ENCODE measurements around the gene KIAA0040. TPM values are rescaled to one million over a fixed set of nuclear protein-coding genes. Genes with fewer than 3 reads are reported as not detected.

KIAA0040 gene
- total RNA-seq (2014; rRNA removed; shearing (Covaris generic)) (0.22 TPM in 1 of 2 replicates, not detected in the other), polyA plus RNA-seq (2016; fragmentation: Nextera tagmentation; extraction: Ambion mirVana) (0.04 and 0.08 TPM in 2 replicates)

GRCh38 chr1:175192630-175193526 is at the start of gene KIAA0040:
Gene KIAA0040, minus strand, starts transcription at chr1:175192776. Its CDS starts 31,763 bp downstream, at chr1:175161013.
- H3K4me2 ChIP-seq (ENCODE audit: unreplicated experiment): peak within 1 kb of the TSS; percentile 84
- no peaks in the 10 kb centered on the region for H3K9me3 ChIP-seq (ENCODE audit: low read depth)
- peaks cover 32% of the 10 kb centered on the region for H3K27me3 ChIP-seq (replicated peaks; ENCODE audit: insufficient read depth)
- in situ Hi-C loops (cut with MboI): no loop called here
- no peaks in the 10 kb centered on the region for H3F3A ChIP-seq (ENCODE audit: insufficient read depth)
- no peak for TF ChIP-seq EZH2phosphoT487 (IDR thresholded peaks at IDR 0.05; ENCODE audit: insufficient read depth, low read depth)
- no peak for TF ChIP-seq EZH2 (IDR thresholded peaks at IDR 0.05; ENCODE audit: insufficient read depth, poor library complexity, severe bottlenecking)
- peaks cover 7% of the 10 kb centered on the region; the same call in 1 of the 2 replicates for H3K4me1 ChIP-seq (ENCODE audit: insufficient read depth)
- H3K4me3 ChIP-seq: peak within 1 kb of the TSS; percentile 68
- peak; percentile 42 for DNase-seq
- peak within 1 kb of the TSS; percentile 71 for H2AFZ ChIP-seq
- H3K27ac ChIP-seq: no peak within 1 kb of the TSS
- no peaks in the 10 kb centered on the region for H4K20me1 ChIP-seq (ENCODE audit: insufficient read depth)
- H3K36me3 ChIP-seq (ENCODE audit: low read depth): no peaks in the 10 kb centered on the region
- H3K9ac ChIP-seq: no peak within 1 kb of the TSS
- H3K9me2 ChIP-seq (ENCODE audit: insufficient read depth): no peaks in the 10 kb centered on the region
- H3K79me2 ChIP-seq (ENCODE audit: insufficient read depth): no peaks in the 10 kb centered on the region
- 7 to 9% methylated on average over 35 to 49 of the region's 62 CpGs for WGBS, 2 experiments (ENCODE audit: low coverage in 1 of 2, low lambda C conversion rate in 2 of 2, missing lambda C conversion rate in 2 of 2)

- WGBS, 2 experiments (ENCODE audit: low coverage in 1 of 2, low lambda C conversion rate in 2 of 2, missing lambda C conversion rate in 2 of 2): 22 to 23% methylated on average over 1 of the region's 1 CpG
- H3K4me3 ChIP-seq: no peak overlapping the region
These were observed 44.8 kb upstream of the KIAA0040 start for GRCh38 chr1:175237389-175237788.

GRCh38 chr1:175234639-175235038 is 42.1 kb upstream of the KIAA0040 start:
- TF ChIP-seq EZH2 (IDR thresholded peaks at IDR 0.05; ENCODE audit: insufficient read depth, poor library complexity, severe bottlenecking) (no peak), EZH2phosphoT487 (IDR thresholded peaks at IDR 0.05; ENCODE audit: insufficient read depth, low read depth) (no peak)
- Histone ChIP-seq H3K4me3 (no peak overlapping the region), H3K27ac (no peak overlapping the region), H3K9ac (no peak overlapping the region), H3F3A (ENCODE audit: insufficient read depth) (no peaks in the 10 kb centered on the region), H3K79me2 (ENCODE audit: insufficient read depth) (no peaks in the 10 kb centered on the region), H3K4me1 (ENCODE audit: insufficient read depth) (no peaks in the 10 kb centered on the region), H3K9me3 (ENCODE audit: low read depth) (no peaks in the 10 kb centered on the region), H3K36me3 (ENCODE audit: low read depth) (no peaks in the 10 kb centered on the region), H3K27me3 (replicated peaks; ENCODE audit: insufficient read depth) (no peaks in the 10 kb centered on the region), H3K9me2 (ENCODE audit: insufficient read depth) (no peaks in the 10 kb centered on the region), H2AFZ (no peak overlapping the region), H3K4me2 (ENCODE audit: unreplicated experiment) (no peak overlapping the region), H4K20me1 (ENCODE audit: insufficient read depth) (no peaks in the 10 kb centered on the region)
- WGBS, 2 experiments (ENCODE audit: low coverage in 1 of 2, low lambda C conversion rate in 2 of 2, missing lambda C conversion rate in 2 of 2): 11 to 29% methylated on average over 3 of the region's 3 CpGs
- in situ Hi-C loops (cut with MboI): no loop called here
- no peak for DNase-seq

More at GRCh38 chr1:175237389-175237788, 44.8 kb upstream of the KIAA0040 start:
- no peaks in the 10 kb centered on the region for H3K9me2 ChIP-seq (ENCODE audit: insufficient read depth)
- no peak overlapping the region for H3K27ac ChIP-seq
- TF ChIP-seq EZH2phosphoT487 (IDR thresholded peaks at IDR 0.05; ENCODE audit: insufficient read depth, low read depth): no peak
- TF ChIP-seq EZH2 (IDR thresholded peaks at IDR 0.05; ENCODE audit: insufficient read depth, poor library complexity, severe bottlenecking): no peak
- no peaks in the 10 kb centered on the region for H3K36me3 ChIP-seq (ENCODE audit: low read depth)
- no peak overlapping the region for H2AFZ ChIP-seq
- no peaks in the 10 kb centered on the region for H4K20me1 ChIP-seq (ENCODE audit: insufficient read depth)
- in situ Hi-C loops (cut with MboI): no loop called here
- H3F3A ChIP-seq (ENCODE audit: insufficient read depth): no peaks in the 10 kb centered on the region
- DNase-seq: no peak
- no peaks in the 10 kb centered on the region for H3K9me3 ChIP-seq (ENCODE audit: low read depth)
- H3K4me2 ChIP-seq (ENCODE audit: unreplicated experiment): no peak overlapping the region
- H3K9ac ChIP-seq: no peak overlapping the region
- no peaks in the 10 kb centered on the region for H3K79me2 ChIP-seq (ENCODE audit: insufficient read depth)
- no peaks in the 10 kb centered on the region for H3K4me1 ChIP-seq (ENCODE audit: insufficient read depth)
- no peaks in the 10 kb centered on the region for H3K27me3 ChIP-seq (replicated peaks; ENCODE audit: insufficient read depth)

- 9 to 20% methylated on average over 2 of the region's 2 CpGs for WGBS, 2 experiments (ENCODE audit: low coverage in 1 of 2, low lambda C conversion rate in 2 of 2, missing lambda C conversion rate in 2 of 2)
- H3K9me2 ChIP-seq (ENCODE audit: insufficient read depth): no peaks in the 10 kb centered on the region
- H3K9me3 ChIP-seq (ENCODE audit: low read depth): no peaks in the 10 kb centered on the region
- no peak overlapping the region for H3K4me2 ChIP-seq (ENCODE audit: unreplicated experiment)
- H3K9ac ChIP-seq: no peak overlapping the region
- H2AFZ ChIP-seq: no peak overlapping the region
- in situ Hi-C loops (cut with MboI): no loop called here
- DNase-seq: no peak
- no peaks in the 10 kb centered on the region for H3K27me3 ChIP-seq (replicated peaks; ENCODE audit: insufficient read depth)
- H3F3A ChIP-seq (ENCODE audit: insufficient read depth): no peaks in the 10 kb centered on the region
- H3K36me3 ChIP-seq (ENCODE audit: low read depth): no peaks in the 10 kb centered on the region
- H3K4me1 ChIP-seq (ENCODE audit: insufficient read depth): no peaks in the 10 kb centered on the region
- H3K79me2 ChIP-seq (ENCODE audit: insufficient read depth): no peaks in the 10 kb centered on the region
- no peak overlapping the region for H3K4me3 ChIP-seq
- no peaks in the 10 kb centered on the region for H4K20me1 ChIP-seq (ENCODE audit: insufficient read depth)
- TF ChIP-seq EZH2 (IDR thresholded peaks at IDR 0.05; ENCODE audit: insufficient read depth, poor library complexity, severe bottlenecking) (no peak), EZH2phosphoT487 (IDR thresholded peaks at IDR 0.05; ENCODE audit: insufficient read depth, low read depth) (no peak)
- no peak overlapping the region for H3K27ac ChIP-seq
These were observed 39.8 kb upstream of the KIAA0040 start for GRCh38 chr1:175232335-175232734.

Measured in GM23248 (cell line).